ENCODE measurements around the gene DRC7. TPM values are rescaled to one million over a fixed set of nuclear protein-coding genes. Genes with fewer than 3 reads are reported as not detected.

Gene DRC7
- total and polyA plus RNA-seq, 9 of the 15 experiments (the other 6 are each of a cell fraction or from before 2014, with no cell fraction given) = 0.04 to 0.33 (median 0.12) TPM; not detected in 3

DNA sequence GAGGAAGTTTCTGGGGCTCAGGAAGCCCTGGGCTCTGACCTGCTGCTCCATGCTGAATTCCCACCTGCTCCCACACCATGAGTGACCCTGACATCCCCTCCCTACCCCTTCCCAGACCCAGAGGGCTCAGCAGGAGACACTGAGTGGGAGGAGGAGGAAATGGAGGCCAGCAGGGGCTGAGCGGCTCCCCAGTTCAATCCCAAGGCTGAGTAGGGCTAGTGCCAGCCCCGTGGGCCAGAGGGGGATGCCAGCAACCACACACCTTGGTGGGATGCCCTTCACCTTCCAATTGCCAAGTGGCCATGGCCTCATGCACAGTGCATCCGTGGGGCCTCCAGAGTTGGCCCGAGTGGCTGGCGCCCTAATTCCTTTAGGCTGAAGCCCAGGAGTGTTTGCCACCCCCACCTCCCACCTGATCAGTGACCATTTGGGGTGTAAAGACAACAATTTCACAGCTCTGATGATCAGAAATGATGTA lies 27.5 kb upstream of the DRC7 start (continued):
- 0 out of 2 replicates have a peak, but pooled peaks have one; percentile 23 for TF ChIP-seq SREBF1 (IDR thresholded peaks at IDR 0.05; ENCODE audit: borderline replicate concordance, low read depth, low read length)
- TF ChIP-seq BRD4 (IDR thresholded peaks at IDR 0.05) = 0 out of 2 replicates have a peak, but pooled peaks have one; percentile 39
- TF ChIP-seq, protein P1, sequence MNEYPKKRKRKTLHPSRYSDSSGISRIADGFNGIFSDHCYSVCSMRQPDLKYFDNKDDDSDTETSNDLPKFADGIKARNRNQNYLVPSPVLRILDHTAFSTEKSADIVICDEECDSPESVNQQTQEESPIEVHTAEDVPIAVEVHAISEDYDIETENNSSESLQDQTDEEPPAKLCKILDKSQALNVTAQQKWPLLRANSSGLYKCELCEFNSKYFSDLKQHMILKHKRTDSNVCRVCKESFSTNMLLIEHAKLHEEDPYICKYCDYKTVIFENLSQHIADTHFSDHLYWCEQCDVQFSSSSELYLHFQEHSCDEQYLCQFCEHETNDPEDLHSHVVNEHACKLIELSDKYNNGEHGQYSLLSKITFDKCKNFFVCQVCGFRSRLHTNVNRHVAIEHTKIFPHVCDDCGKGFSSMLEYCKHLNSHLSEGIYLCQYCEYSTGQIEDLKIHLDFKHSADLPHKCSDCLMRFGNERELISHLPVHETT (CRISPR knock-in tag; conservative IDR thresholded peaks at IDR 0.05 in 1 of 2, IDR thresholded peaks at IDR 0.05 in 1 of 2) = no peak
- peak; percentile 20; the same call in 1 of the 2 replicates for TF ChIP-seq ZFX (CRISPR knock-in tag; IDR thresholded peaks at IDR 0.05)
- no peak for TF ChIP-seq SOX6 (IDR thresholded peaks at IDR 0.05)
- TF ChIP-seq, protein P2, sequence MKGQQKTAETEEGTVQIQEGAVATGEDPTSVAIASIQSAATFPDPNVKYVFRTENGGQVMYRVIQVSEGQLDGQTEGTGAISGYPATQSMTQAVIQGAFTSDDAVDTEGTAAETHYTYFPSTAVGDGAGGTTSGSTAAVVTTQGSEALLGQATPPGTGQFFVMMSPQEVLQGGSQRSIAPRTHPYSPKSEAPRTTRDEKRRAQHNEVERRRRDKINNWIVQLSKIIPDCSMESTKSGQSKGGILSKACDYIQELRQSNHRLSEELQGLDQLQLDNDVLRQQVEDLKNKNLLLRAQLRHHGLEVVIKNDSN (CRISPR knock-in tag; IDR thresholded peaks at IDR 0.05) = peak; percentile 27; the same call in 1 of the 2 replicates
